Retinal pigment epithelial cell (primary cell): ENCODE measurements around the gene LENG8.

ENCODE experiments used
- DNase-seq: peaks from one replicate; pipeline ENCODE4 v3.0.0-alpha.2; 2010; ENCODE audit warnings: low read depth
- H3K4me3 ChIP-seq: 2 replicates; pipeline ENCODE4 v1.5.1; 2011; ENCODE audit warnings: mild to moderate bottlenecking, low read length, control low read depth, moderate library complexity
- TF ChIP-seq, protein P1 (sequence below): conservative IDR thresholded peaks from 2 replicates; pipeline ENCODE4 v1.5.1; 2011; ENCODE audit warnings: low read depth, low read length, control low read depth, inconsistent platforms

The LENG8 gene

DNA sequence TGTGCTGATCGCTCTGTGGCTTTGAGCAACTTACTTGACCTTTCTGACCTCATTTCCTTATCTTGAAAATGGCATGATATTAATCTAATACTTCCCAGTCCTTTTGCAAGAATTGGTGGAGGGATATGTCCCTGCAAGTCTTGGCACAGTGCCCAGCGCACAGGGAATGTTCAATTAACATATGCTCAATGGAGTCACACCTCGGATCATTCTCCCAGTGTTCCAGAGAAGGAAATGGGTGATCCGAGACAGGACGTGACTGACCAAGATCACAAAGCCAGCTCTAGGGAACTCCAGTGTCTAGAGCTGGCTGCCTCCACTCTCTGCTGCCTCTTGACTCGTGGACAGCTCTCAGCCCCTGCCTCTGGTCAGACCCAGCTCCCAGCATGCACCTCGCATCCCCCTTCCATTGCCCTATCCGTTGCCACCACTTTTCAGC is 20.5 kb downstream of the LENG8 start:
- no peak overlapping the region for H3K4me3 ChIP-seq
- no peak for DNase-seq
- TF ChIP-seq, protein P1, sequence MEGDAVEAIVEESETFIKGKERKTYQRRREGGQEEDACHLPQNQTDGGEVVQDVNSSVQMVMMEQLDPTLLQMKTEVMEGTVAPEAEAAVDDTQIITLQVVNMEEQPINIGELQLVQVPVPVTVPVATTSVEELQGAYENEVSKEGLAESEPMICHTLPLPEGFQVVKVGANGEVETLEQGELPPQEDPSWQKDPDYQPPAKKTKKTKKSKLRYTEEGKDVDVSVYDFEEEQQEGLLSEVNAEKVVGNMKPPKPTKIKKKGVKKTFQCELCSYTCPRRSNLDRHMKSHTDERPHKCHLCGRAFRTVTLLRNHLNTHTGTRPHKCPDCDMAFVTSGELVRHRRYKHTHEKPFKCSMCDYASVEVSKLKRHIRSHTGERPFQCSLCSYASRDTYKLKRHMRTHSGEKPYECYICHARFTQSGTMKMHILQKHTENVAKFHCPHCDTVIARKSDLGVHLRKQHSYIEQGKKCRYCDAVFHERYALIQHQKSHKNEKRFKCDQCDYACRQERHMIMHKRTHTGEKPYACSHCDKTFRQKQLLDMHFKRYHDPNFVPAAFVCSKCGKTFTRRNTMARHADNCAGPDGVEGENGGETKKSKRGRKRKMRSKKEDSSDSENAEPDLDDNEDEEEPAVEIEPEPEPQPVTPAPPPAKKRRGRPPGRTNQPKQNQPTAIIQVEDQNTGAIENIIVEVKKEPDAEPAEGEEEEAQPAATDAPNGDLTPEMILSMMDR = no peak

DNA sequence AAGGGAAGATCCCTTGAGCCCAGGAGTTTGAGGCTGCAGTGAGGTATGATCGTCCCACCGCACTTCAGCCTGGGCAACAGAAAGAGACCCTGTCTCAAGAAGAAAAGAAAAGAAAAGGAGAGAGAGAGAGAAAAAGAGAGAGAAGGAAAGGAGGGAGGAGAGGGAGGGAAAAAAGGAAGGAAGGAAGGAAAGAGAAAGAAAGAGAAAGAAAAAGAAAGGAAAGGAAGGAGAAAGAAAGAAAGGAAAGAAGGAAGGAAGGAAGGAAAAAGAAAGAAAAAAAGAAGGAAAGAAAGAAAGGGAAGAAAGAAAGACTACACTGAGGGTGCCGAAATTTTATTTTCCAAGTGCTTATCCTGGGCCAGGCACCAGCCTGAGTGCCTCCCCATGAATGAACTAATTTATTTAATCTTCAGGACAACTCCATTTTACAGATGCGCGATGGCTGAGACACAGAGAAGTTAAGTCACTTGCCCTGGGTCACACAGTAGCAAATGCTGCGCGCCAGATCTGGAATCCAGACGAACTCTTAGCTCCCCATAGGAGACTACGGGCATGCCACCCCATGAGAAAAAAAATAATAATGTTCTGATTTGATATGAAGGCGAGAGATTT is 21.4 kb downstream of the LENG8 start:
- no peak for DNase-seq
- H3K4me3 ChIP-seq = no peak overlapping the region
- TF ChIP-seq, protein P1 = no peak

DNA sequence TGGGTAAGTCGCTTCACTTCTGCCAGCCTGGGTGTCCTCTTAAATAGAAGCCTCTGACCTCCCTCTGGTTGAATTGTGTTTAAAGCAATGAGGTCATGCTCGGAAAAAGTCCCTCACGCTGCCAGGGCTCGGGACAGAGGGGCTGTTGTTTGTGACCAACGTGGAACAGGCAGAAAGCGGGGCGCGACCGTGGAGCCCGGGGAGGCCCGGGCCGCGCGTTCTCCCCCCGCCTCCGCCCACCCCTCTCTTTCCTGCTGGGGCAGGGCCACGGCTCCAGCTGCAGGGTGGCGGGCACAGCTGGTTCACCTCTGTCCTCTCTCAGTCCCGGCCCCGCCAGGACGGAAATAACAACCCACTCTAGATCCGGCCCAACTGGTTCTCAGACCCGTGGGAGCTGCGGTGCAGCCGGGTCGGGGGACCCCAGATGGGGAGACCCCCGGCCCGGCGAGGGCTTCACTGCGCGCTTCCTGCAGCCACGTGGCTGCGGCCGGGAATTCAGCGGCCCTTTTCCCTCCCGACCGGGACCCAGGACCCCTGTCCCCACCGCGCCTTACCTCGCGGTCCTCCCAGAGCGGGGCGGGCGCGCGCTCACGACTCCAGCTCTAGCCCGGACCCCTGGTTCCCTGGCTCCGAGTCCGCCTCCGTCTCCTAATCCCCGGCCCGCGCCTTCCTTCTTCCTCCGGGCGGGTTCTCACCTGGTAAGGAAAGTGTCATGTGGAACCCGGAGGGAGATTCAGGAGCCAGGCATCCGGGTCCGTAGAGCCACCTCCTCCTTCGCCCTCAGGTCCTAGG is 22.2 kb downstream of the LENG8 start:
- no peak overlapping the region for H3K4me3 ChIP-seq

DNA sequence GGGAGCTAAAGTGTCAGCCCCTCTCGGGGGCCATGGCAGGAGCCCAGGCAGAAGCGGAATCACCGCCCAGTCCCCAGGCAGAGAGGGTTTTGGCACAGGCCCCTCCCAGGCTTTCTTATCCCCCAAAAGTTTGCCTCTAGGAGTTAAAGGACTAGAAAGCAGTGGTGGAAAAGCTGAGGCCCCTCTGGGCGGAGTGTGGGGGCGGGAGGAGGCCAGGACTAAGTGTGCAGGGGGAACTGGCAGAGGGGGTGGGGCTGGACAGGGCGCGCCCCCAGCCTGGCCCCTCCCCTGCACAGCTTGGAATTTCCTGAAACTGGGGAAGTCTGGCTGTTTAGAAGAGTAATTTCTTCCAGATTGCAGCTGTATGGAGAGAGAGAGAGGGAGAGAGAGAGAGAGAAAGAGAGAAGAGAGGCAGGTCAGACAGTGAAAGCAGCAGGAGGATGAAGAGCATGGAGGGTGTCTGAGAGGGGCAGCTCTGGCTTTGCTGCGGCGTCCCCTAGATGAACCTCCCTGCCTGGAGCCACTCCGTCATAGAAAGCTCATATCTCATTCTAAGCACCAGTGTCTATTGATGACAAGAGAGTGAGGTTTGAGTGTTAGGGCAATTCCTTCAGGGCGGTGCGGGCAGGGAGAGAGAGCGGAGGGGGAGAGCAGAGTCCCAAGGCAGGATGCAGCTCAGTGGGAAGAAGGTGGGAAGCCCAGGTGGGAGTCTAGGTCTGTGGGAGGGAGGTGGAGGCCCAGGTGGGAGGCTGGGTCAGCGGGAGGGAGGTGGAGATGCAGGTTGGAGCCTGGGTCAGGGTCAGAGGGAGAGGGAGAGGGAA is 24.3 kb downstream of the LENG8 start, which contains the start of gene CDC42EP5:
TSS of gene CDC42EP5 (minus strand) at position 226 of the 821 bp plus-strand sequence. CDS start 7,749 bp downstream, outside the sequence.
- no peak for DNase-seq
- TF ChIP-seq, protein P1 = no peak
- H3K4me3 ChIP-seq = no peak within 1 kb of the TSS

More for the DNA sequence above, 22.2 kb downstream of the LENG8 start:
- no peak for DNase-seq
- TF ChIP-seq, protein P1 = no peak

DNA sequence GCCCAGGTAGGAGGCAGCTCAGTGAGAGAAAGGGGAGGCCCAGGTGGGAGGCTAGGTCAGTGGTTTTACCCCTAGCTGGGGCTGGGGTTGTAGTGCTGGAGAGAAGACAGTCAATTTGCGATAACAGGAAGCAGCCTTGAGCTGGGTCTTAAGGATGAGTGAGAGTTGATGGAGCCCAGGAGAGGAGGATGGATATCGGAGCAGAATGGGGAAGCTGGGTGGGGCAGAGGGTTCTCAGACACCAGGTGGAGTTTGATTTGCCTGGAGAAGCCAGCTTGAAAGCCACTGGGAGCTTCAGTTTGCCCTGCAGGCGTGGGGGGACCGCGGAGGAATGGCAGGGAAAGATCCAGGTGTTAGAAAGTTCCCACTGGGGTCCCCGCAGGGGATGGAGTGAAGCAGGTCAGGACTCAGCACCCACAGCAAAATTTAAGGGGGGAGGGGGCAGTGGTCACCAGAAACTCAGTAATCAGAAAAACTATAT is 24.9 kb downstream of the LENG8 start:
- DNase-seq = no peak
- TF ChIP-seq, protein P1 = no peak
- H3K4me3 ChIP-seq = no peak overlapping the region

DNA sequence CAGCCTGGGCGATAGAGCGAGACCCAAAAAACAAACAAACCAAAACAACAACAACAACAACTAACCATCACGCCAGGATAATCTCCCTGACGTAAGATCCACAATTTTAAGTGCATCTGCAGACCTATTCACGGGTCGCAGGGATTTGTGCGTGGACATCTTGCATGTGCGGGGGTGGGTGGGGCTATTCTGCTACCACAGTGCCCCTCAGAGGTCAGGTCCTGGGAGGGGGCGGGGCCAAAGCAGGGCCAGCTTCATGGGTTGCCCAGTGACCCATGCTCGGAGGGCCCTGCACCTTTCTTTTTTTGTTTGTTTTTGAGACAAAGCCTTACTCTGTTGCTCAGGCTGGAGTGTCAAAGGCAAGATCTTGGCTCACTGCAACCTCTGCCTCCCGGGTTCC is 26.7 kb downstream of the LENG8 start:
- no peak overlapping the region for H3K4me3 ChIP-seq
- TF ChIP-seq, protein P1 = no peak
- DNase-seq = no peak
